ENCODE data around the gene SPRED2.

Gene SPRED2

GRCh38 chr2:65263262-65263661, 169.1 kb downstream of the SPRED2 start:
- intact Hi-C loops (cut with DNase I), result no loop called here
- DNase-seq, result no peak

GRCh38 chr2:65261676-65262075, 170.7 kb downstream of the SPRED2 start:
- intact Hi-C loops (cut with DNase I), result no loop called here
- DNase-seq, result no peak

All from posterior cingulate gyrus (tissue), 11 donors.